Left kidney (tissue), 2 donors: ENCODE results near the gene DYNLT4. TPM values are rescaled to one million over a fixed set of nuclear protein-coding genes. Genes with fewer than 3 reads are reported as not detected.
"Not testable (repeated sequence)": the region's sequence is repeated elsewhere in the genome, so short reads cannot be mapped to it uniquely, and the experiment has no call there.

ENCODE experiments used
- DNase-seq: peaks from one replicate; pipeline ENCODE4 v3.0.0-alpha.2; 2013
- polyA plus RNA-seq: library from polyadenylated mRNA; unstranded; fragments of 120-200 nt; gene quantifications from one replicate; pipeline ENCODE4 v1.2.1, GENCODE V29; 2013; ENCODE audit not compliant: insufficient read length

The DYNLT4 gene
- polyA plus RNA-seq, 1 donor: not detected

DNA sequence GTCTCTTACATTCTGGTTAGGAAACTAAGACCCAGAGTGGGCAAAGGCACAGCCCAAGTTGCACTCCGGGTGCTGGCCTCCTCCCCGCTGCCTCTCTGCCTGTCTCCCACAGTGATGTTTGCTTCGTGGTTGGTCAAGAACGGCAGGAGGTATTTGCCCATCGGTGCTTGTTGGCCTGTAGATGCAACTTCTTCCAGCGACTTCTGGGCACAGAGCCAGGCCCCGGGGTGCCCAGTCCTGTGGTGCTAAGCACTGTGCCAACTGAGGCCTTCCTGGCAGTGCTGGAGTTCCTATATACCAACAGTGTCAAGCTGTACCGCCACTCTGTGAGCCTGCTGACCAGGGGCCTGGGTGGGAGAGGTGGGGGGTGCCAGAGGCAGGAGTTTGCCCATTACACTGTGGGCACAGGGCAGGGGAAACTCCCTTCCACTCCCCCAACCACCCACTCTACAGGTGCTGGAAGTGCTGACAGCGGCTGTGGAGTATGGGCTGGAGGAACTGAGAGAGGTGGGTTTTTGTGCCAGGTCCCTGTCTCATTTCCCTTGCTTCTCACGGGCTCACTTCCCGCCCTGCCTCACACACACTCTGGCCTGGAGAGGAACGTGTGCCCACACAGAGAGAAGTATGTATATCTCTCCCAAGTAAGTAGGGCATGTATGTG, 3.1 kb upstream of the DYNLT4 start:
- no peak for DNase-seq

DNA sequence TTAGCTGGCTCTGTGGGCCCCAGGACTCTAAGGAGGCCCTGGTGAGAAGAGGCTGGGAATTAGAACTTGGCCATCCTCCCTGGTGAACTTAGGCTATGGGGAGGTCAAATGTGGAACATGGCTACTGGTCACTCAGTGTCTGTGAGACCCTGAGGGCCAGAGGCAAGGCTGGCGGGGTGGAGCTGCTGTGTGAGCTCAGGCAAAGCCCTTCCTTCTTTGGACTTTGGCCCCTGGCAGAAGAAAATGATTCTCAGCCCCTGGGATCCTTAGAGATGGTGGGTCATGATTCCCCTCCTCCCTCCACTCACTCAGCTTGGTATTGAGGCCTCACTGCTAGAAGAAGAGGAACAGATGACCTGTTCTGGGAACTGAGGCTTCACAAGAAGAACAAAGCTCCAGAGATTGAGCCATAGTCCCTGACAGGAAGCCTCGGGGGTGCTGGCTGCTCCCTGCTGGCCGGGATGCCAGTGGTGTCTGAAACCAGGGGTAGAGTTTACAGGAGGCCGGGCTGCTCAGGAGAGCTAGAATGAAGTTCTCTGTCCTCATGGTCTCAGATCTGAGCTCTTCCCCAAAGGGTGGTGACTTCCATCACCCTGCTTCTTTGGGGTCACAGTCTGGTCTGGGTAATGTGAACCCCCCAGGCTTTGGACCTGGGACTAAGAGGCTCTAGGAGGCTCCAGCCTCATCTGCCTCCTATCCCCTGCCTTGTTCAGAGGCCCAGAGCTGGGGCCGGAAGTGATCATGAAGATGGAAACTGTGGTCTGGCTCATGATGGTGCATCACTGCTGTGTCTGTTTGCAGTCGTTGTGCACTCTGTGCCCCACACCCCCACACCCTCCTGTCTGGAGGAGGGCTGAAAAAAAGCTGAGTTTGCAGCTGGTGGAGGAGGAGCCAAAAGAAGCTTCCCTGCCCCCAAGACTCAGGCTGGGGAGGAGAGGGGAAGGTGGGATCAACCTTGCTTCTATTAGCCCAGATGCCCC, 2.1 kb upstream of the DYNLT4 start:
- peak; percentile 43 for DNase-seq

DNA sequence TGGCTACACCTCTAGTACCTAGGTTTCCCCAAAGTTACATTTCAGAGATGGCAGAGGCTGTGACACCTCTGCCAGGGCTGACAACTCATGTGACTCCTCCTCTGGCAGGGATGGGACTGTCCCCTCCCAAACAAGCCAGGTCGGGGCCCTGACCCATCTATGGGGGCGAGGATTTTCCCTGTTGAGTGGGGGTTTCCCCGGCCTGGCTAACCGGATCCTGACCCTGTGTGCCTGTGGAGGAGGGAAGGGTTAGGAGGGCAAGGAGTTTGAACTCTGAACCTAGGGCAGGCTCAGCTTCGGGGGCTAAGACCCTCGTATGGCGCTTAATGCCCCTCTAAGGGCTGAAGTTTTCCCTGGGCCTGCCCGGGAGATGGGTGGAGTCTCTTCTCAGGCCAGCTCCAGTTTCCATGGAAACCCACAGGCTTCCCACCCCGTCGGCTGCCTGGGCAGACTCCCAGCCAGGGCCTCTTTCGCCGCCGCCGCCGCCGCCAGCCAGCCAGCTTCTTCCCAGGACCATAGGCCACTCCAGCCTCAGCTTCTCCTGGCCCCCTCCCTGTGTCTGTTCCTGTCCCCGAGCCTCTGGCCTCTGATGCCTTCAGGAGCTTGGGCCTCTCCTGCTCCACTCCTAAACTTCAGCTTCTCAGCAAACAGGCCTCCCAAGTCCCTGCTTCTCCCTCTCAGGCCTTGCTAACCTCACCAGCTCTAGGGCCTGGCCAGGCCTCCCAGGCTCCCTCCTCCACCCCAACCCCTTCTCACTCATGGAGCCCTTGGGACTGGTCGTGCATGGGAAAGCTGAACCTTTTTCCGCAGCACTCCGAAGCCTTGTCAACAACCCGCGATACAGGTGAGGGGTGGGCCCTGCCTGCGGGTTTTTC, 1.1 kb upstream of the DYNLT4 start, which contains the start of gene BTBD19:
TSS of gene BTBD19 (plus strand) at position 461 of the 875 bp plus-strand sequence. CDS start at position 759, 298 bp downstream.
- peak; percentile 90 for DNase-seq

DNA sequence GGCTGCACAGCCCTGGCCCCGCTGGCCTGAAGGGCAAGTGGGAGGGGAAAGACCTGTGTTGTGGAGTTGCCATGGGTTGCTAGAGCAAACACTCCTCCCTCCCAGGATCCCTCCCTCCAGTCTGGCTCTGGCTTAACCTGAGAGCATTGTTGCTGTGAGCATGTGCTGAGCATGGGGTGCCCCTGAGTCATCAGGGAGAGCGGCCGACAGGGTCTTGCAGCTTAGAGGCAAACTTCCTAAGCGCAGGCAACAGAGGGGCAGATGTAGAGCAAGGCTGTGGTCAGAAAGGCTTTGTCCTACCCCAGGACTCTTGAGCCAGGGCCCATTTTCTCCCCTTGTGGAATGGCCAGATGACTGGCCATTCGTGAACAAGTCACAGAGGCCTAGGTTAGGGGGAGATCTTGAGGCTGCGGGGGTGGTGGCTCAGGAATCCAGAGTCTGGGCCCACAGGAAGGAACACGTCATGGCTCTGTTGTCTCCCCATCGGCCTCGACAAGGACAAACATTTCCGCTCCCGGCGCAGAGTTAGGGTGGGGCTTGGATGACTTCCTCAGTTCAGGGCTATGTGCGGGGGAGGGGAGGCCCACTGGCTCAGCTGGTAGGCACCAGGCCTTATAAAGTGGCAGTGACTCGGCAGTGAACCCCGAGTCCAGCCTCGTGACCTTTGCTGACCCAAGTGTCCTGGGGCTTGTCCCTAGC, 362 bp upstream of the DYNLT4 start:
- DNase-seq: peak; percentile 90

DNA sequence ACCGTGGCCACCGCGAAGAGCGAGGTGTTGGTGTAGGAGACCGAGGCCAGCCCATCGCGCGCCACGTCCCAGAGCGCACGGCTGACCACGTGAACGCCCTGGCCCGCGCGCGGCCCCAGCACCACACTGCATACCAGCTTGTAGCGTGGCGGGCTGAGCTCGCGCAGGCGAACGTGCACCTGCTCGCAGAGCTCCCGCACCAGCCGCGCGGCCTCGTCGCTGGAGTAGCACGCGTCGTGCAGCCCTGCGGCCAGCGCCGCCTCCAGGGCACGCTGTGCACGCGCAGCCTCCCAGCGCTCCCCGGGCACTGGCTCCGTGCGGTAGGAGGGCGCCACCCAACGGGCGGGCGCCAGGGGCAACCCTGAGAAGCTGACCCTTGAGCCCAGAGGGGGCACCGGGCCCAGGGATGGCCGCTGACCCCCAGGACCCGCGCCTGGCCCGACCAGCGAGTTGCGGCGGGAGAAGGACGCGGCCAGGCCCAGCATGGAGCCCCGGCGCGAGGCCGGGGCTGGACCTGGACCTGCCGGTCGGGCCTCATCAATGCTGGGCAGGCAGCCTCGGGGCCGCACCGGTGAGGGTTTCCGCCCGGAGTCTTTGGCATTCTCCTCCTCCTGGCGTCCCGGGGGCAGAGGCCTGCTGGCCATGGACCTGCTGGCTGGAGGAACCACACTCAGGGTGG, 987 bp downstream of the DYNLT4 start:
- DNase-seq: no peak

DNA sequence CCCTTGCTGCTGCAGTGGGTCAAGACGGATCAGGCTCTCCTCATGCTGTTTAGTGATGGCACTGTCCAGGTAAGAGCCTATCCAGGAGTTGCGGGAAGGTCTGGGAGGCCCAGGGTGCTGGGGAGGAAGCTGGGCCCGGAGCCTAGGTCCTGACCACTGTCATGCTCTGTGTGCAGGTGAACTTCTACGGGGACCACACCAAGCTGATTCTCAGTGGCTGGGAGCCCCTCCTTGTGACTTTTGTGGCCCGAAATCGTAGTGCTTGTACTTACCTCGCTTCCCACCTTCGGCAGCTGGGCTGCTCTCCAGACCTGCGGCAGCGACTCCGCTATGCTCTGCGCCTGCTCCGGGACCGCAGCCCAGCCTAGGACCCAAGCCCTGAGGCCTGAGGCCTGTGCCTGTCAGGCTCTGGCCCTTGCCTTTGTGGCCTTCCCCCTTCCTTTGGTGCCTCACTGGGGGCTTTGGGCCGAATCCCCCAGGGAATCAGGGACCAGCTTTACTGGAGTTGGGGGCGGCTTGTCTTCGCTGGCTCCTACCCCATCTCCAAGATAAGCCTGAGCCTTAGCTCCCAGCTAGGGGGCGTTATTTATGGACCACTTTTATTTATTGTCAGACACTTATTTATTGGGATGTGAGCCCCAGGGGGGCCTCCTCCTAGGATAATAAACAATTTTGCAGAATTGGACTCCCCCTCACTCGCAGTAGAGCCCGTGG, 1.7 kb downstream of the DYNLT4 start:
- DNase-seq: no peak

DNA sequence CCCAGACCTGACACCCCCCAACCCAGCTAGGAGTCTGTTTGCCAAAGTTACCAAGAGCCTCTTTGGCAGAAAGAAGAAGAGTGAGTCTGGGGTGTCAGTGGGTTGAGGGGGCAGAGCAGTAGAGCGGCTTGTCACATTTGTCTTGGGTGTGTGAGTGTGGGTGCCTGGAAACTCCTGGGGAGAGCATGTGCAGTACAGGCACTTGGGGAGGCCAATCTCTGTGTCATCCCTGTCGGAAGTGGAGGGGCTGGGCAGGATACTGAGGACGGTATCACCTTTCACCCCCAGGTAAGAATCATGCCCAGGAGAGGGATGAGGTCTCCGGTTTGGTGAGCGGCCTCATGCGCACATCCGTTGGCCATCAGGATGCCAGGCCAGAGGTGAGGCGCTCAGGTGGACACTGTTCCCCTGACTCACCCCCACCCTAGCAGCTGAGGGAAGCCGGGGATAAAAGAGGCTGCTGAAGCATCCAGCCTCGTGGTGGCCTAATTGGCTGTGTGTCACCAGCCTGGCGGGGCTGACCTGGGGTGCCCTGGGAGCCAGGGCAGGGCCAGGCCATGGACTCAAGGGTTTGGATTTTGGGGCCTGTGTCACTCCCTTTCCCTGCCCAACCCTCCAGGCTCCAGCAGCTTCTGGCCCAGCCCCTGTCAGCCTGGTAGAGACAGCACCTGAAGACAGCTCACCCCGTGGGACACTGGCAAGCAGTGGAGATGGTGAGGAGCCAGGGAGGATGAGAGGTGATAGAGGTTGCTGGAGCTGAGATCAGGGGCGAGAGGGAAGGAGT, 3.6 kb downstream of the DYNLT4 start:
- DNase-seq: no peak

DNA sequence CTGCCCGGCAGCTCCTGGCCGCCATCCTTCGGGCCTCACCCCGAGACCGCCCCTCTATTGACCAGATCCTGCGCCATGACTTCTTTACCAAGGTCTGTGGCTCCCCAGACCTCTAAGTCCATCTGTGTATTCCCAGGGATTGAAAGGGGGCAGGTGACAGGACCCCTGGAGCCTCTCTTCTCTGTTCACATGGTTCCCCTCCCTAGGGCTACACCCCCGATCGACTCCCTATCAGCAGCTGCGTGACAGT, 4.2 kb downstream of the DYNLT4 start:
- DNase-seq: no peak

DNA sequence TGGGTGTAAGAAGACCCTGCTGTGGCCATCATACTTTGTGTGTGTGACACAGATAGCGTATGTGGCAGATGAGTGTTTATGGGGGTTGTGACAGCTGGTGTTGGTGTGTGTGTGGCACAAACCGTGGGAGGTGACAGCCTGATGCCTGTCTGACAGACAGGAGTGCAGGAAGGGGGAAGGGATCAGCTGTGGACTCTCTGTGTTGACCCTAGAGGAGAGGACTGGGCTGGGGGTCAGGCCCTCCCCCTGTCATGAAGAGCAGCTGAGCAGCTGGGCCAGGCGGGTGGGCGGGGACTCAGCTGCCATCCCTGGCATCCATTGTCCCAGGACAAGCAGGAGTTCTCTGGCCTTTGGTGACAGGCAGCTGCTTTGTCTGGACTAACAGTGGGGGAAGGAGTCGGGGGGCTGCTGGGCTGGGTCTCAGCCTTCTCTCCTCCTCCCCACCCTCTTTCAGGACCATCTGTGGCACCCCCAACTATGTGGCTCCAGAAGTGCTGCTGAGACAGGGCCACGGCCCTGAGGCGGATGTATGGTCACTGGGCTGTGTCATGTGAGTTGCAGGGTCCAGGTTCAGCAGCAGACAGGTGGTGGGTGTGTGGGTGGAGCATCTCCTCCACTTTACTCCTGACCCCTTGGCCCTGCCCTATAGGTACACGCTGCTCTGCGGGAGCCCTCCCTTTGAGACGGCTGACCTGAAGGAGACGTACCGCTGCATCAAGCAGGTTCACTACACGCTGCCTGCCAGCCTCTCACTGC, 4.7 kb downstream of the DYNLT4 start:
- DNase-seq: peak; percentile 26

DNA sequence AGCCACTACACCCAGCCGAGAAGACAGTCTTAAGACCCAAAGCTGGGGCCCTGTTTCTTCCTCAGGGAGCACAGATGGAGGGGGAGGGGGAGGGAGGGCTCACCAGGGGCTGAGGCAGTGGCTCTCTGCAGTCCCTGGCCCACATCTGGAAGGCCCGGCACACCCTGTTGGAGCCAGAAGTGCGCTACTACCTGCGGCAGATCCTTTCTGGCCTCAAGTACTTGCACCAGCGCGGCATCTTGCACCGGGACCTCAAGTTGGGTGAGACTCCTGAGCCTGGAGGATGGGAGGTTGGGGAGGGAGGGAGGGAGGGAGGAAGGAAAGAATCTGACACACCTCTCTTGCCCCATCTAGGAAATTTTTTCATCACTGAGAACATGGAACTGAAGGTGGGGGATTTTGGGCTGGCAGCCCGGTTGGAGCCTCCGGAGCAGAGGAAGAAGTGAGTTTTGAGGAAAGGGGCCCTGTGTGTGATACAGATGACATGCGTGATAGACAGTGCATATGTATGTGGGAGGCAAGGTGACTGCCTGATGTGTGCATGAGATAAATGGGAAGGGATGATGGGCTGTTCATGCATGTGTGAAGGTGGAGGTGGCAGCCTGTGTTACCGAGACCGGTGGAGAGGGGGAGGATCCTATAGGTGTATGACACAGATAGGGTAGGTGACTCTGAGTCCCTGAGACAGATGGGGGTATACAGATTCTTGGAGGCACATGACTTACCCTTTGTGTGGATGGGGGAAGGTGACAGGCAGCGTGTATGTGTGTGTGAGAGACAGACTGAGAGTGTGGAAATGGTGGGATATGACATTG, 5.5 kb downstream of the DYNLT4 start:
- no peak for DNase-seq

DNA sequence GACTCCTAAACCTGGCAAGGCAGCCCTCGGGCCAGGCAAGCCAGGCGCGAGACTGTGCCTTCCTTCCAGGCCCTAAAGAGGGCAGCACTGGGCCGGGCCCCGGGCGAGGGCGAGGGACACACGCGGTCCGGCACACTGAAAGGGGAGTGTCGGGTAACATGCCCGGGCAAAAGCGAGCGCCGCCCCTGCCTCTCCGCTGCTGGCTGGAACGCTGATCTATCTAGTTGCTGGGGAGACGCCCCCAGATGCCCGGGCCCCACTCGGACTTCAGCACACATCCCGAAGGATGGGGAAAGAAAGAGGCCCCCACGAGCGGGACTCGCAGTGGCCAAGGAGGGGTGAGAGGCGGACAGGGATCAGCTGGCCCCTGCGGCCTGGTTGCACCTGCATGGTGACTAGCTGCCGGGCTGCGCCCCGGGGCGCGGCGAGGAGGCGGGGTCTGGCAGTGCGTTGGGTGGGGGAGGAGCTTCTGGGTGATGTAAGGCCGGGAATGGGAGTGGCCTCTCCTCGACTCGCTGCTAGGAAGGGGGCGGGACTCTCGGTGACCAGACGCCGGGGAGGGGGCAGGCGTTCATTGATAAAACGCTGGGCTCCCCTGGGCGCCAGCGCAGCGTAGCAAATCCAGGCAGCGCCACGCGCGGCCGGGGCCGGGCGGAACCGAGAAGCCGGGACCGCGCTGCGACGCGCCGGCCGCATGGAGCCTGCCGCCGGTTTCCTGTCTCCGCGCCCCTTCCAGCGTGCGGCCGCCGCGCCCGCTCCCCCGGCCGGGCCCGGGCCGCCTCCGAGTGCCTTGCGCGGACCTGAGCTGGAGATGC, 7.2 kb downstream of the DYNLT4 start, which contains the start of gene PLK3:
TSS of gene PLK3 (plus strand) at position 608 of the 815 bp plus-strand sequence. CDS start at position 695, 87 bp downstream.
- DNase-seq: peak; percentile 96

DNA sequence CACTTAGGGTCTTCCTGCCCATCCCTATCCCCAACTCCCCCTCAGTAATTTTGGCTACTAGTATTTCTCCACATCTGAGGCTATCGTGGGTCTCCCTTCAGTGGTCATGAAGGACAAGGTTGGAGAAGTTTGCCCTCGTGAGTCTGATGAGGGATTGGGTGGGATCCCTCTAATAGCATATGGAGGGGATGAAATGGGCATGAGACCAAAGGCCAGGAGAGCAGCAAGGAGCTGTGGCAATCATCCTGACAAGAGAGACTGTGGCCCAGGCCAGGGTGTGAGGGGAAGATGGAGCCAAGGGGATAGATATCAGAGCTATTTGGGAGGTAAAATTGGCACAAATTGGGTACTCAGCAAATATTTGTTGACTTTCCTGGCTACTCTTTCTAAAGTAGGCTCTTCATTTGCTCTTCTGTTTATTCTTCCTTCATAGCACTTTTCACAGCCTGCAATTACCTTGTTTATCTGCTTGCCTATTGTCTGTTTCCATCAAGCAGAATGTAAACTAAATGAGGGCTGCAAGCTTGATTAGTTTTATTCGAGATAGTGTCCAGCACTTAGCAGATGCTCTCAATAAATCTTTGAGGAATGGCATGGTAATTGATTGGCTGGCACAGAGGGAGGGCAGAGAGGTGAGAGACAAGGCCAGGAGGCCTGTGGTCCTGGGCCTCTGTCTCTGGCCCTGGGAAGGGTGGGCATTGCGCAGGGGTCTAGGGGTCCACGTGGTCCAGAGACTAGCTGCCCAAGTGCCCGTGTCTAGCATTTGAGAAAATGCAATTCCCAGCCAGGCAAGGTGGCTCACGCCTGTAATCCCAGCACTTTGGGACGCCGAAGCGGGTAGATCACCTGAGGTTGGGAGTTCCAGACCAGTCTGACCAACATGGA, 8.4 kb downstream of the DYNLT4 start:
- no peak for DNase-seq

DNA sequence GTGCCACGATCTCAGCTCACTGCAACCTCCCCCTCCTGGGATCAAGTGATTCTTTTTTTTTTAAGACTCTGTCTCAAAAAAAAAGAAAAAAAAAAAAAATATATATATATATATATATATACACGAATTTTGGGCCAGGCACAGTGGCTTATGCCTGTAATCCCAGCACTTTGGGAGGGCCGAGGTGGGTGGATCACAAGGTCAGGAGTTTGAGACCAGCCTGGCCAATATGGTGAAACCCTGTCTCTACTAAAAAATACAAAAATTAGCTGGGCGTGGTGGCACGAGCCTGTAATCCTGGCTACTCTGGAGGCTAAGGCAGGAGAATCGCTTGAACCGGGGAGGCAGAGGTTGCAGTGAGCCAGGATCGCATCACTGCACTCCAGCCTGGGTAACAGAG, 9.3 kb downstream of the DYNLT4 start:
- not testable (repeated sequence) for DNase-seq

DNA sequence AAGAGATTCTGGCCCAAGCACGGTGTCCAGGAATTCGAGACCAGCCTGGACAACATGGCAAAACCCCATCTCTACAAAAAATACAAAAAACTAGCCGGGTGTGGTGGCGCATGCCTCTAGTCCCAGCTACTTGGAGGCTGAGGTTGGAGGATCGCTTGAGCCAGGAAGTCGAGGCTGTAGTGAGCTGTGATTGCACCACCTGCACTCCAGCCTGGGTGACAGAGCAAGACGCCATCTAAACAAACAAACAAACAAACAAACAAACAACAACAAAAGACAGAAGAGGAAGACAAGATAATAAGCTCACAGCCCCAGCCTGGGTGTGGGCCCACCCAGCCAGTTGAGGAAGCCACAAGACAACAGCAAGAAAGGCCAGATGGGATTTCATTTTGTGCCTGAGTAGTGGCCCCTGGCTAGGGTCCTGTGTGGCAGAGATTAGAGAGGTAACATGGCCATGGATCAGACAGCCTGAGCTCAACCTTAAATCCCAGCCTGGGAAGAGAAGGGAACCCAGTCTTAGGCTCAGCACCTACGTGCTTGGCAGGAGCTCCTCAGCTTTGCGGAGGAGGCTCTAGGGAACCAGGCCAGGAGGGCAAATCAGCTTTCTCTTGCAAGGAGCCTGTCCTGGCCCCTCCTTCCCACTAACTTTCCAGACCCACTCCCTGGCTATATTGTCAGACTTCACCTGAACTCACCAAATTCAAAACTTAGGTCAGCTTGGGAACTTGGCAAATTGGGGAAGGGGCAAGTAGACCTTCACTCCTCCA, 14.2 kb downstream of the DYNLT4 start:
- DNase-seq: no peak
